ENCODE measurements around the gene PRKCB. TPM values are rescaled to one million over a fixed set of nuclear protein-coding genes. Genes with fewer than 3 reads are reported as not detected.

PRKCB gene
- total RNA-seq, 1 experiment from 2014 or later: 0.89 TPM

- no peaks in the 10 kb centered on the region for H3K36me3 ChIP-seq (ENCODE audit: control insufficient read depth in 1 of 2, insufficient read depth in 2 of 2, low read length in 2 of 2)
- ChIA-PET CTCF (no interaction called here), POLR2A (no interaction called here), RAD21 (ENCODE audit: low non-redundant PET in 1 of 2, low total read pairs in 2 of 2, uncharacterized antibody in 2 of 2, unreplicated experiment in 2 of 2) (no interaction called here)
- peaks cover 22% of the 10 kb centered on the region for H3K27me3 ChIP-seq (ENCODE audit: insufficient read depth, low read length)
- intact Hi-C loops (cut with micrococcal nuclease): no loop called here
- H2AFZ ChIP-seq (ENCODE audit: low read depth, low read length, poor library complexity, severe bottlenecking): no peak overlapping the region
- no peak overlapping the region for H3K27ac ChIP-seq (ENCODE audit: low read depth, low read length)
- TF ChIP-seq EGR1 (IDR thresholded peaks at IDR 0.05; ENCODE audit: low read depth): no peak
- TF ChIP-seq RAD21 (IDR thresholded peaks at IDR 0.05; ENCODE audit: low read depth): no peak
- no peak for TF ChIP-seq ATF3 (IDR thresholded peaks at IDR 0.05)
- no peak for TF ChIP-seq CEBPB (IDR thresholded peaks at IDR 0.05; ENCODE audit: low read depth)
- no peak for TF ChIP-seq ZBTB33 (IDR thresholded peaks at IDR 0.05; ENCODE audit: extremely low read depth, insufficient replicate concordance, low read length)
- H3K9ac ChIP-seq (ENCODE audit: low read length): no peak overlapping the region
- H3K79me2 ChIP-seq (ENCODE audit: insufficient read depth, low read length): no peaks in the 10 kb centered on the region
- no peaks in the 10 kb centered on the region for H3K9me2 ChIP-seq (ENCODE audit: insufficient read depth)
- no peaks in the 10 kb centered on the region for H4K20me1 ChIP-seq (ENCODE audit: insufficient read depth)
- H3K4me3 ChIP-seq (replicated peaks in 1 of 2; ENCODE audit: low read depth in 1 of 2, low read length in 2 of 2): no peak overlapping the region
- H3K9me3 ChIP-seq (ENCODE audit: control insufficient read depth in 1 of 2, insufficient read depth in 1 of 2, low read depth in 1 of 2, low read length in 2 of 2): no peaks in the 10 kb centered on the region
- H3K4me1 ChIP-seq (ENCODE audit: control insufficient read depth in 1 of 2, insufficient read depth in 2 of 2, low read length in 2 of 2): no peaks in the 10 kb centered on the region
- DNase-seq (ENCODE audit: low read depth, low spot score) (no peak), ATAC-seq (no peak)
- no peak overlapping the region for H3K4me2 ChIP-seq (ENCODE audit: low read length)
- BruUV-seq (replicated peaks): no TSS peak
Measured at GRCh38 chr16:24123275-24123674, 287.5 kb downstream of the PRKCB start.

DNA sequence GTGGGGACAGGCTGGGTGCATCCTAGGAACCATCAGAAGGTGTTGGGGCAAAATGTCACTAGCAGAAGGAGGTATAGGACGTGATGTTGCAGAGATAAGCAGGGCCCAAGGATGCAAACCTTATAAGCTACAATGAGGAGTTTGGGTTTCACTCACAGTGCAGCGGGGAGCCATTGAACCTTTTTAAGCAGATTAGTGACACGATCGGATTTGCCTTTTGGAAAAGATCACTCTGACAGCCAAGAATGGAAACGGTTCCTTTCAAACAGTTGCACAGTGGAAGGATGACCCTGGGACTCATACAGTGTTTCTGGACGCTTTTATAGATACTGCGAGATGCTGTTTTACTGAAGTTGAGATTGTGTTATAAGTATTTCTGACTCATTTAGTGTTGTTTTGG, 288.5 kb downstream of the PRKCB start:
- Histone ChIP-seq H2AFZ (ENCODE audit: low read depth, low read length, poor library complexity, severe bottlenecking) (no peak overlapping the region), H3K27ac (ENCODE audit: low read depth, low read length) (no peak overlapping the region), H3K4me3 (replicated peaks in 1 of 2; ENCODE audit: low read depth in 1 of 2, low read length in 2 of 2) (no peak overlapping the region), H3K4me2 (ENCODE audit: low read length) (no peak overlapping the region), H3K27me3 (ENCODE audit: insufficient read depth, low read length) (peaks cover 15% of the 10 kb centered on the region), H3K36me3 (ENCODE audit: control insufficient read depth in 1 of 2, insufficient read depth in 2 of 2, low read length in 2 of 2) (no peaks in the 10 kb centered on the region), H3K9me2 (ENCODE audit: insufficient read depth) (no peaks in the 10 kb centered on the region), H4K20me1 (ENCODE audit: insufficient read depth) (no peaks in the 10 kb centered on the region), H3K9ac (ENCODE audit: low read length) (no peak overlapping the region), H3K9me3 (ENCODE audit: control insufficient read depth in 1 of 2, insufficient read depth in 1 of 2, low read depth in 1 of 2, low read length in 2 of 2) (no peaks in the 10 kb centered on the region), H3K4me1 (ENCODE audit: control insufficient read depth in 1 of 2, insufficient read depth in 2 of 2, low read length in 2 of 2) (no peaks in the 10 kb centered on the region), H3K79me2 (ENCODE audit: insufficient read depth, low read length) (no peaks in the 10 kb centered on the region)
- TF ChIP-seq EZH2 (IDR thresholded peaks at IDR 0.05) (no peak), POLR2A (IDR thresholded peaks at IDR 0.05; ENCODE audit: borderline replicate concordance, extremely low read depth, insufficient read depth, insufficient read length) (no peak), RAD21 (IDR thresholded peaks at IDR 0.05; ENCODE audit: low read depth) (no peak), ZNF274 (IDR thresholded peaks at IDR 0.05; ENCODE audit: low read depth, low read length) (no peak), FOSL1 (IDR thresholded peaks at IDR 0.05; ENCODE audit: low read depth) (no peak), EGR1 (IDR thresholded peaks at IDR 0.05; ENCODE audit: low read depth) (no peak), EZH2phosphoT487 (IDR thresholded peaks at IDR 0.05; ENCODE audit: borderline replicate concordance) (no peak), ZFX (IDR thresholded peaks at IDR 0.05) (no peak), POLR2AphosphoS5 (IDR thresholded peaks at IDR 0.05; ENCODE audit: low read depth, low read length) (no peak), YY1 (IDR thresholded peaks at IDR 0.05; ENCODE audit: extremely low read depth, insufficient replicate concordance, low read depth, low read length) (no peak), CEBPB (IDR thresholded peaks at IDR 0.05; ENCODE audit: low read depth) (no peak), ZBTB33 (IDR thresholded peaks at IDR 0.05; ENCODE audit: extremely low read depth, insufficient replicate concordance, low read length) (no peak), CTCF (IDR thresholded peaks at IDR 0.05 in 2 of 3, conservative IDR thresholded peaks at IDR 0.05 in 1 of 3; ENCODE audit: borderline replicate concordance in 1 of 3, insufficient read depth in 1 of 3, low read depth in 2 of 3, low read length in 2 of 3) (no peak)
- DNase-seq (ENCODE audit: low read depth, low spot score): no peak
- intact Hi-C loops (cut with micrococcal nuclease): no loop called here
- CTCF ChIA-PET: no interaction called here
- BruUV-seq (replicated peaks): no TSS peak
- ATAC-seq: no peak
- RAD21 ChIA-PET (ENCODE audit: low non-redundant PET in 1 of 2, low total read pairs in 2 of 2, uncharacterized antibody in 2 of 2, unreplicated experiment in 2 of 2): no interaction called here
- POLR2A ChIA-PET: no interaction called here

Data from HCT116 (cell line).